Right kidney (tissue), 1 donor: ENCODE measurements around the gene YPEL2.

Experiments used
- DNase-seq: peaks from one replicate; pipeline ENCODE4 v3.0.0-alpha.2; 2016

The YPEL2 gene

GRCh38 chr17:59329176-59330052, 2.0 kb upstream of the YPEL2 start:
- peak; percentile 64 for DNase-seq

DNA sequence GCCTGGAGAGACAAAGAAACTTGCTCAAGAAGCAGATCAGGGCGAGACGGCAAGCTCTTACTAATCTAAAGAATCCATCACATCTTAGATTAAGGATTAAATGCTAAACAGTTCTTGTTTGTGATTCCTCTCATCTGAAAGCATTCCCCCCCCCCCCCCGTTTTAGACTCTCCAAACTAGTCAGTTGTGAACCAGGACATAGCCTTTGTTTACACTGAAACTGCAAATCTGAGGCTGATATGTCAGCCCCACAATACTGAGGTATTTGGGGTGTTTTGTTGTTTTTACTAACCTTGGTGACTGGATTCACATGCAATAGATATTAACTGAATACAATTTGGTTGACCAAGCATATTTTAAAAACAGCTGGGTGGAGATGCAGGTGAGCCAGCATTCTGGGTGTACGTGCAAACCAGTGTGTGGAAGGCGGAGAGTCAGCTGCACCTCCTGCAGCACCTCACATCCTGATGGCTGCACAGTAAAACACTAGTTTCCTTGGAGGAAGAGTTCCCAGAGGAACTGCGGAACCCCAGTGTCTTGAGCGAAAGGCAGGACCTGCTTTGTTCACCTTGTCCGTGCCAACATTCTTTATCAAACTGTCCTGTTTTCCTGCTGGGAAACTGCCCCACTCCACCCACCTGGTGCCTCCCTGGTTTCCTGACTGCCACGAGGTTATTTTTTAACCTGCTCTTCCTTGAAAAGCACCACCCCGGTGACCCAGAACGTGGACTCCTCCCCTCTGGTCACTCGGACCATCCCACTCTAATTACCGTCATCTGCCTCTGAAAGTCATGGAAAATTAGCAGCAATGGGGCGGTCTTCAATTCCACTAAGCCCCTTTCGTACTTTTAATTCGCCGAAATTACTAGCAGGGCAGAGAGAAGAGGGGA, 1.2 kb upstream of the YPEL2 start:
- peak; percentile 59 for DNase-seq

DNA sequence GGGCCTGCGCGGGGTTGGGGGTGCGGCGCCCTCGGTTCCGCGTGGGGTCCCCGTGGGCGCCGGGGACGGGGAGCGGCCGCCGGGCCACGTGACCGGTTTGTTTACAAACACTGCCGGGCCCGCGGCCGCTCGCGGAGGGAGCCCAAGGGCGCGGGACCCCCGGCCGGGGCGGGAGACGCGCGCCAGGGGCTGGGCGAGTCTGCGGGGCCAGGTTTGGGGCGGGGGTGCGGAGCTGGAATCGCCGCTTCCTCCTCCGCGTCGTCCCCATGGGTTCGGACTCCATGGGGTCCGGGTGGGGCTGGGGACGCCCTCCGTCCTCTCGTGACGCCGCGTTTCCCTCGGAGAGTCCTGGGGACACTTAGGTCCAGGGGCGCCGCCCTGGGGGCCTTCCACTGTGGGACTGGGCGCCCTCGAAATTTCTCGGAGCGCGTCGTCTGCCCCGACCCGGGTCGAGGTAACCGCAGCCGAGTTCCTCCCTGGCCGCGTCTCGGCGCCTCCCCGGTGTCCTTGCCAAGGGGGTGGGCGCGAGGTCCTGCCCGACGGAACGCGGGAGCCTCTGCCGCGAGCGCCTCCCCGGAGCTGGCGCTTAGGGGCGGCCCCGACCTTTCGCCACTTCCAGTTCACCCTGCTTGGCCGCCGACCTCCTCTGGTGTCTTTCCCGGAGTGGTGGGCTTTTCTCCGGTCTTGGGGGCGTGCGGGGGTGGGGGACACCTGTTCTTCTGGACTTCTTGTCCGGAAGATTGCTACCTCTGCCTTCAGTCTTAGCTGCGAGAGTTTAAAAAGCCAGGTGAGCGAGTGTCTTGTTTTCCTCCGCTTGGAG, 684 bp downstream of the YPEL2 start:
- DNase-seq: peak; percentile 60

- DNase-seq: peak; percentile 25
Measured at GRCh38 chr17:59332749-59333377, 1.4 kb downstream of the YPEL2 start.

- no peak for DNase-seq
Measured at GRCh38 chr17:59333836-59334235, 2.4 kb downstream of the YPEL2 start.

DNA sequence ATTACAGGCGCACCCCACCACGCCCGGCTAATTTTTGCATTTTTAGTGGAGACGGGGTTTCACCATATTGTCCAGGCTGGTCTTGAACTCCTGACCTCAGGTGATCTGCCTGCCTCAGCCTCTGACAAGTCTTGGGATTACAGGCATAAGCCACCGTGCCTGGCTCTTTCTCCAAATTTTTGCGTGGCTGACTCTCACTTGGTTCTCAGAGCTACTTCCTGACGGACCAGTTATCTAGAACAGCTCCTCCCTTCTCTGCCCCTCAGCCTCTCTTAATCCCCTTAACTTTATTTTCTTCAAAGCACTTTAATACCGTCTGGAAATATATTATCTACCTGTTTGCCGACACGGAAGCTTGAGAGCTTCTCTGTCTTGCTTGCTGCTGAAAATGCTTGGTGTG, 4.2 kb downstream of the YPEL2 start:
- DNase-seq: no peak

DNA sequence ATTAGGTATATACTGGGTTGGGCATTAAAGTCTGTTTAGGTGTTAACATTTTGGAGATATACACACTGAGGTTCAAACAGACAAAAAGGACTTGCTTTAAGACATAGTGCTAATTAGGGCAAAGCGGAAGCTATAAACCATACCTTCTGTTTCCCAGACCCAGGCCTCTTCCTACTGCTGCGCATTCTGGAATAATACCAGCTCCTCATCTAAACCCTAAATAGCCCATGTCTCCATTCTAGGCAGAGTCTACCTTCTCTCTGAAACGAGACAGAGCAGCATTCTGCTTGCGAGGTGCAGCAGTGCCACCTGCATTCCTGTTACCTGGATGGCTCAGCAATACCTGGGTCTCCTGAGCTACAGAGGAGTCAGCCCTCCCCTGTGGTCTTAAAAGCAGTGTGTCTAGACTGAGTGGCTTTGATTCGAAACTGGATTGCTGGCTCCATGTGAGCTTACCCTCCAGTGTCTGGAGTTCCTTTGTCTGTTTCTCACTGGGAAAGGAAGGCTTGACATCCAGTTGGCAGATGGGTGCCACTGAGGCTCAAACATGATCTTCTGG, 6.4 kb downstream of the YPEL2 start:
- no peak for DNase-seq

DNA sequence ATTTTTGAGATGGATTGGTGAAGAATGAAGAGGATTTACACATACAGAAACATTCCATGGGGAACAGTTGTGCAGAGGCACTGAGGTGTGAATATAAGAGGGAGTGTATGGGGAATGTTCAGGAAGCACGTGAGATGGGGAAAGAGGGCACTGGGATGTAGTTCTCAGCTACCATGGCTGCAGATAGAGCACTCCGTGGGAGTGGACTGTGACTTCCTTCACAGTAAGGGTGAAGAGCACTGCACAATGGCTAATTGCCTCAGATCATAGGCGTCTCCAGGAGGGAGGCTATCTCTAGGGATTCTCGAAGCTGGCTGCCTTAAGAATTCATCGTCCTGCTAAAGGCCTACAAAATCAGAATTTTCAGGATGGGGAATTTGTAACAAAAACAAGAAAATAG, 7.0 kb downstream of the YPEL2 start:
- DNase-seq: no peak

DNA sequence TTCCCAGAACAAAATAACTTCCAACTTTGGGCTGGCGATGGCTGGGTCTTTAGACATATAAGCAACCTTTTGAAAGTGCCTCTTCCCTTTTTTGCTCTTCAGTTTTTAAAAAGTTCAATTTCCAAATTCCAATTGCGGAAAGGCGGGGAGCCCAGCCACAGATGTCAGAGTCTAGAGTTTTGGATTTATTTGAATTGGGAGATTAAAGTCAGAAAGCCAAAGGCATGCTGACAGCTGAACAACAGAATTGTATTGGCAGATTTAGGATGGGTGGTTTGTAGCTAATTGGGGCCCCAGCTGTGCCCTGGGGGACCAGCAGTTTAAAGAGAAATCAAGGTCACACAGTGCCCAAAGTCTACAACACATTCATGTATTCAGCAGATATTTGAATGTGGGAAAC, 10.5 kb downstream of the YPEL2 start:
- no peak for DNase-seq

- DNase-seq: no peak
Measured at GRCh38 chr17:59342681-59343131, 11.3 kb downstream of the YPEL2 start.

- DNase-seq: no peak
Measured at GRCh38 chr17:59345476-59345875, 14.0 kb downstream of the YPEL2 start.

- no peak for DNase-seq
Measured at GRCh38 chr17:59346341-59346740, 14.9 kb downstream of the YPEL2 start.

DNA sequence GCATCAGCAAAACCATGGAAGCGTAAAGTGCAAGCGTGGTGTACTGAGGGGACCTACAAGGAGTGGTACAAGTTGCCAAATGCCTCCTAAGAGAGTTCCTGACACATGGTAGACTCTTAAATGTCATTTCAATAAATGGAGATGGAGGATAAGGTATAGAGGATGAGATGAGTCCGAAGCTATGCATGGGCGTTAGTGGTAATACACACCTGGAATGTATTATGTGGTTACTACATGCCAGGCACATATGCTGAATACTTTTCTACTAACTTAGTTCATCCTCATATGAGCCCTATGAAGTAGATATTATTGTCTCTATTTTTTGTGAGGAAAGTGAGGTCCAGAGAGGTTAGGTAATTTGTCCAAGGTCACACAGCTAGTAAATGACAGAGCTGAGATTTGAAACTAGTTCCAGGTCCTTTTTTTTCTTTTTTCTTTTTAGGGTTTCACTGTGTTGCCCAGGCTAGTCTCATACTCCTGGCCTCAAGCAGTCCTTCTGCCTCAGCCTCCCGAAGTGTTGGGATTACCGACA, 15.5 kb downstream of the YPEL2 start:
- no peak for DNase-seq

GRCh38 chr17:59347975-59348391, 16.5 kb downstream of the YPEL2 start:
- no peak for DNase-seq

DNA sequence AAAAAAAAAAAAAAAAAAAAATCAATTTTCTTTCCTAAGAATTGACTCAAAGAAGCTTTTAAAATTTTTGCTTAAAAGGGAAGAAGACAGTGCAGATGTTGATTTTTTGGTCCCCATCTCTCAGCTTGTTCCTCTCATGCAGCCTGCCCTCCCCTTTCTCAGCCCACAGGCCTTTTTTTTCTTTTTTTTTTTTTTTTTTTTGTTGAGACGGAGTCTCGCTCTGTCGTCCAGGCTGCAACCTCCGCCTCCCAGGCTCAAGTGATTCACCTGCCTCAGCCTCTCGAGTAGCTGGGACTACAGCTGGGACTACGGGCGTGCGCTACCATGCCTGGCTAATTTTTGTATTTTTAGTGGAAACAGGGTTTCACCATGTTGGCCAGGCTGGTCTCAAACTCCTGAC, 17.7 kb downstream of the YPEL2 start:
- DNase-seq: no peak

DNA sequence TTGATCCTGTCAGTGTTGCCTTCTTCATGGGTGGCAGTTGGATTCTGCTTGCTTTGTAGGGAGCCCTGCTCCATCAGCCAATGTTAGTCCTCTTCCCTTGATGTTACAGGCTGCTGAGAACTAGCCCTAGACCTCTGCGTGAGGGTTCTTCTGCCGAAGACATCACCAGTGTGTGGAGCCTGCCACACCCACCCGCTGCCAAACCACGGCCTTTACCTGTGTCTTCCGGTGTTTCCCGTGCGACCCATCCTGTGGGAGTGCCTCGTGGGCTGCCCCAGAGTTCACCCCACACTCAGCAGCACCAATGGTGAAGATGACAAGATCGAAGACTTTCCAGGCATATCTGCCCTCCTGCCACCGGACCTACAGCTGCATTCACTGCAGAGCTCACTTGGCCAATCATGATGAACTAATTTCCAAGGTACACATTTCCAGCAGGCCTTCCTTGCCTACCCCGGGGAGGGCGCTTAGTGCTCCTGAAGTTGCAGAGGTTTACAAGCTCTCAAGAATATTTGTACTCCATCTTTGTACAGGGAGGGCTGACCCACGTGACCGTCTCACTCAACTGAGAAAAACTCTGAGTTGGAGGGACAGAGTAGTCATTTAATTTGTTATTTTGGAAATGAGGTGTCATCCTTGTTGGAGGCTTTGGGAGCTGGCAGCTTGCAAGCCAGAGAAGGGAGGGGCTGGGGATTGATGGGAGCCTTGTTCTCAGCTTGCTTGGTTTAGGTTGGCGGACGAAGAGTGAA, 21.8 kb downstream of the YPEL2 start:
- DNase-seq: no peak

- DNase-seq: no peak
Measured at GRCh38 chr17:59353936-59354755, 22.7 kb downstream of the YPEL2 start.

DNA sequence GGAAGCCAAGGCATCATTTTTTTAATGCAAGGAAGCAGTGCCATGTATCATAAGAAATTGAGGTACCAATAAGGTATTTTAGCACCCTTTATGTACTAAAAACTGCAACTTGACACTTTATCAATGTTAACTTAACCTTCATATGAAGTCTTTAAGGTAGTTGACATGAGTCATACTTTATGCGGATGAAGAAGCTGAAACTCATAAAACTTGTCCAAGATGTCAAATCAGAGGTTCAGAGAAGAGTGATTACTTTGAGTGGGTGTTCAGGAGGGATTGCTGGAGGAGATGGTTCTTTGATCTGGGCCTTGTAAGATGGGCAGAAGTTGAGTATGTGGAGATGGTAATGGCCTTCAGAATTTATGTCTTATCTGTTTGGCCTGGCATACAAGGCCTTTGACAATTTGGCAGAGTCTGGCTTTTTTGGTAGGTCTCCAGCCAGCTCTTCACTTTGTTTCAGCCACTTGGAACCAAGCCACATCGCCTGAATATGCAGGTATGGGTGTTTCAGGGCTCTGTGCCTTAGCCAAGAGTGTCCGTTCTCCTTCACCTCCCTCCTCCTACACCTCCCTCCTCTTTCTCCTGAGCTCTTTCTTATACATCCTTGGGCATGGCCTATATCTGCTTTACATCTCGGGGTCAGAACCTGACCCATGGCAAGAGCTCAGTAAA, 23.7 kb downstream of the YPEL2 start:
- DNase-seq: no peak
